ENCODE data around the gene FRMD5. TPM values are rescaled to one million over a fixed set of nuclear protein-coding genes. Genes with fewer than 3 reads are reported as not detected.

Gene FRMD5
- total RNA-seq, 6 experiments from 2014 or later, result not detected

DNA sequence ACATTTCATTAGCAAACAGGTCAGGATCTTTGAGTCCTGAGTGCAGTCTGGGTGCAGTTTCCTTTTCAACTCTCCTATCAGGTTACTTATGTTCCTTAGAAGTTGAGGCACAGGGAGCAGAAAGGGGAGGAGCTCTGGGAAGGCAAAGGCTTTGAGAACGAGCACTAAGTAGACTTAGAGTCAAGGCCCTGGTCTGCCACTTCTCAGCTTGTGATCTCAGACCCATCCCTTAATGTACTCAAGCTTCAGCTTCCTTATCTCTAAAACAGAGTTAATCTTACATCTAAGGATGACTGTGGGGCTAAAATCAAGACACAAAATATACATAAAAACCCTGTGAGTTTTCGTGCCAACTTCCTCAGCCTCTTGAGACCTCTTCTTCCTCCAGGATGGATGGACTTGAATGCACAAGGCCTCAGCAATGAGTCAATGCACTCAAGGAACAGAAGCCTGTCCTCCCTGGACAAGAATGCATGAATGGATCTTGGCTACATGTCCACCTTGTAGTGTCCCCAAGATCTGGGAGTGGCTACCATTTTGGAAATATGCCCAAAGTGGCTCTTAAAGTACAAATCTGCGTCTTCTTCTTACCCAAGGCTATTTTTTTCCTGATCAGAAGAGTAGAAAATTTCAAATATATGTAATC lies 263.2 kb downstream of the FRMD5 start:
- intact Hi-C loops (cut with DNase I), result no loop called here
- WGBS (ENCODE audit: insufficient coverage, low coverage, low lambda C conversion rate, missing lambda C conversion rate), result 40% methylated on average over 3 of the region's 3 CpGs
- ATAC-seq (no peak), DNase-seq (no peak)
- Histone ChIP-seq H3K9me3 (no peaks in the 10 kb centered on the region), H3K36me3 (no peaks in the 10 kb centered on the region), H3K27ac (no peak overlapping the region), H3K4me1 (no peaks in the 10 kb centered on the region), H3K27me3 (no peaks in the 10 kb centered on the region), H3K4me3 (no peak overlapping the region)
- no peak for TF ChIP-seq POLR2A (IDR thresholded peaks at IDR 0.05)
- TF ChIP-seq, protein P1, sequence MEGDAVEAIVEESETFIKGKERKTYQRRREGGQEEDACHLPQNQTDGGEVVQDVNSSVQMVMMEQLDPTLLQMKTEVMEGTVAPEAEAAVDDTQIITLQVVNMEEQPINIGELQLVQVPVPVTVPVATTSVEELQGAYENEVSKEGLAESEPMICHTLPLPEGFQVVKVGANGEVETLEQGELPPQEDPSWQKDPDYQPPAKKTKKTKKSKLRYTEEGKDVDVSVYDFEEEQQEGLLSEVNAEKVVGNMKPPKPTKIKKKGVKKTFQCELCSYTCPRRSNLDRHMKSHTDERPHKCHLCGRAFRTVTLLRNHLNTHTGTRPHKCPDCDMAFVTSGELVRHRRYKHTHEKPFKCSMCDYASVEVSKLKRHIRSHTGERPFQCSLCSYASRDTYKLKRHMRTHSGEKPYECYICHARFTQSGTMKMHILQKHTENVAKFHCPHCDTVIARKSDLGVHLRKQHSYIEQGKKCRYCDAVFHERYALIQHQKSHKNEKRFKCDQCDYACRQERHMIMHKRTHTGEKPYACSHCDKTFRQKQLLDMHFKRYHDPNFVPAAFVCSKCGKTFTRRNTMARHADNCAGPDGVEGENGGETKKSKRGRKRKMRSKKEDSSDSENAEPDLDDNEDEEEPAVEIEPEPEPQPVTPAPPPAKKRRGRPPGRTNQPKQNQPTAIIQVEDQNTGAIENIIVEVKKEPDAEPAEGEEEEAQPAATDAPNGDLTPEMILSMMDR (IDR thresholded peaks at IDR 0.05), result no peak

DNA sequence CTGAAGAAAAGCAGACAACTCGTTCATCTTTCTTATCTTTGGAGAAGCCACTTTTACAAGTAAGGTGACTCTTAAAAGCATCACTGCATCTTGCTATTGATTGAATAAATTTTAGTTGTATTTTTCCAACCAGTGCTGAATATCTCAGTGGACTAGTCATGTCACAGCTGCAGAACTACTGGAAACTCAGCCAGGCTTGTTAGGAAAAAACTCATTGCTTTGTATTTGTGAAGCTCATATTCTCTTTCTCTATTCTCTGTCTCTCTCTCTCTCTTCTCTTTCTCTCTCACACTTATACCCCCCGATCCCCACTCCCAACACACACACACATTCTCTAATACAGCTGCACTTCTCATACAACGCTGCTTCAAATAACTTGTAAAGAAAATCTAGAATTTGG lies 264.0 kb downstream of the FRMD5 start:
- H3K27me3 ChIP-seq, result no peaks in the 10 kb centered on the region
- intact Hi-C loops (cut with DNase I), result no loop called here
- WGBS (ENCODE audit: insufficient coverage, low coverage, low lambda C conversion rate, missing lambda C conversion rate), result 57% methylated on average over 3 of the region's 3 CpGs
- TF ChIP-seq, protein P1 (IDR thresholded peaks at IDR 0.05), result no peak
- no peak for TF ChIP-seq POLR2A (IDR thresholded peaks at IDR 0.05)
- H3K36me3 ChIP-seq, result no peaks in the 10 kb centered on the region
- no peak overlapping the region for H3K27ac ChIP-seq
- H3K9me3 ChIP-seq, result no peaks in the 10 kb centered on the region
- no peaks in the 10 kb centered on the region for H3K4me1 ChIP-seq
- H3K4me3 ChIP-seq, result no peak overlapping the region
- ATAC-seq, result no peak
- no peak for DNase-seq

DNA sequence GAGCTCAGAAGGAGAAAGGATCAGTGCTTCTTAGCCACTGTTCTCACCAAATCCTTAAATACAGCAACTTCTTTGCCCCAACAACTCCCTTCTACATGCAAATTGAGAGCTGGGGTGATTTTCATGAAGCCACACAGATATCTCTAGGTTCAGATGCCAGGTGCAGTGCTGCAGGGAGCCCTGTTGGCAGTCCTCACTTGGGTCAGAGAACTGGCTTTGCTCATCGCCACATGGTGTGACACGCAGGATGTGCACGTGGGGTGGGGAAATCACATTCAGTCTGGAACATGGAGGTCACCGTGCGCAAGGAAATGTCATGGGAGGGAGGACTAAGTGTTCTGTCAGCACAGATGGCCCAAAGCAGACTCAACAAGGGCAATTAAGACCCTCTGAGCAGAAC lies 264.5 kb downstream of the FRMD5 start:
- TF ChIP-seq, protein P1 (IDR thresholded peaks at IDR 0.05), result no peak
- no peak for TF ChIP-seq POLR2A (IDR thresholded peaks at IDR 0.05)
- H3K27ac ChIP-seq, result no peak overlapping the region
- no peak overlapping the region for H3K4me3 ChIP-seq
- ATAC-seq (no peak), DNase-seq (no peak)
- H3K36me3 ChIP-seq, result no peaks in the 10 kb centered on the region
- H3K9me3 ChIP-seq, result no peaks in the 10 kb centered on the region
- no CpG with 5 or more reads among the region's 5 CpGs for WGBS (ENCODE audit: insufficient coverage, low coverage, low lambda C conversion rate, missing lambda C conversion rate)
- no peaks in the 10 kb centered on the region for H3K4me1 ChIP-seq
- no peaks in the 10 kb centered on the region for H3K27me3 ChIP-seq
- intact Hi-C loops (cut with DNase I), result no loop called here

DNA sequence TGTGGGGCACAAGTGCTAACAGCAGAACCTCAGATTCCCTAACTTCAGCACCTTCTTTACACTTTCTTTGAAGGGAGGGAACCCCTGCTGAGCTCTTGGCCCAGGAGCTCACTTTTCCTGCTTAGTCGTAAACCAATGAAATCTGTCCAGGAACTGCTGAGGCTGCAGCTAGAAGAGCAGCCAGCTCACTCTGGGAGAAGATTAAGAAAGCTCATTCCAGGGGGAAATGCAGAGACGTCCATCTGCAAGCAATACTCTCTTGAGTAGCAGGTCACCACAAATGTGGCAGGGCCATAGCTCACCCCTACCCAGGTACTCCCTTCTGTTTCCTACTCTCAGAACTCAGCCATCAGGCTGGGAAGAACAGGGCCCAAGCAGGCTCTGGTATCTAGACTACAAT lies 265.0 kb downstream of the FRMD5 start:
- Histone ChIP-seq H3K36me3 (no peaks in the 10 kb centered on the region), H3K27me3 (no peaks in the 10 kb centered on the region), H3K4me1 (no peaks in the 10 kb centered on the region), H3K9me3 (no peaks in the 10 kb centered on the region), H3K4me3 (no peak overlapping the region), H3K27ac (no peak overlapping the region)
- TF ChIP-seq, protein P1 (IDR thresholded peaks at IDR 0.05), result no peak
- TF ChIP-seq POLR2A (IDR thresholded peaks at IDR 0.05), result no peak
- DNase-seq (no peak), ATAC-seq (no peak)
- 29% methylated on average over 1 of the region's 2 CpGs for WGBS (ENCODE audit: insufficient coverage, low coverage, low lambda C conversion rate, missing lambda C conversion rate)
- intact Hi-C loops (cut with DNase I), result no loop called here

DNA sequence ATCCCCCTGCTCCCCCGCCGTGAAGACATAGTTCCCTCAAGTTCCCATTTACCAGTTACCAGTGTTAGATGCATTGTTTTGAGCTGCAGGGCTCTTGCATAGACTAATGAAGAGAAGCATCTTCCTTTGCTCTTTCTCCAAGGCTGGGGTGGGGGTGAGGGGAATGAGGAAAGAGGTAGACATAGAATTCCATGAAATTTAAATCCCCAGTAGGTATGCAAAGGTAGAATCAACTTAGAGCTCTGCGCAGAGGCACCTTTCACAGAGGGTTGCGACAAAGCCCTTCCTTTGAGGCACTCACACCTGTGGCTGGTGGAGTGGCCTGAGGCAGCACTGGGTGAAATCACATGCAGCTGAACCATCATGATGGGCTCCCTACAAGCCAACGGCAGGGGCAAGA lies 266.9 kb downstream of the FRMD5 start:
- Histone ChIP-seq H3K36me3 (no peaks in the 10 kb centered on the region), H3K4me3 (no peak overlapping the region), H3K27ac (no peak overlapping the region), H3K4me1 (no peaks in the 10 kb centered on the region), H3K9me3 (no peaks in the 10 kb centered on the region), H3K27me3 (no peaks in the 10 kb centered on the region)
- intact Hi-C loops (cut with DNase I), result no loop called here
- TF ChIP-seq POLR2A (IDR thresholded peaks at IDR 0.05), result no peak
- TF ChIP-seq, protein P1 (IDR thresholded peaks at IDR 0.05), result no peak
- WGBS (ENCODE audit: insufficient coverage, low coverage, low lambda C conversion rate, missing lambda C conversion rate), result 45% methylated on average over 5 of the region's 5 CpGs
- no peak for ATAC-seq
- DNase-seq, result no peak
